GM21737 (cell line): ENCODE data around the gene SLC29A1.

ENCODE experiments used
- ATAC-seq: cut with Tn5 transposase; IDR thresholded peaks from one replicate; pipeline ENCODE4 v1.9.1; 2021; ENCODE audit warnings: mild to moderate bottlenecking, moderate library complexity; ENCODE audit not compliant: unreplicated experiment

The SLC29A1 gene

DNA sequence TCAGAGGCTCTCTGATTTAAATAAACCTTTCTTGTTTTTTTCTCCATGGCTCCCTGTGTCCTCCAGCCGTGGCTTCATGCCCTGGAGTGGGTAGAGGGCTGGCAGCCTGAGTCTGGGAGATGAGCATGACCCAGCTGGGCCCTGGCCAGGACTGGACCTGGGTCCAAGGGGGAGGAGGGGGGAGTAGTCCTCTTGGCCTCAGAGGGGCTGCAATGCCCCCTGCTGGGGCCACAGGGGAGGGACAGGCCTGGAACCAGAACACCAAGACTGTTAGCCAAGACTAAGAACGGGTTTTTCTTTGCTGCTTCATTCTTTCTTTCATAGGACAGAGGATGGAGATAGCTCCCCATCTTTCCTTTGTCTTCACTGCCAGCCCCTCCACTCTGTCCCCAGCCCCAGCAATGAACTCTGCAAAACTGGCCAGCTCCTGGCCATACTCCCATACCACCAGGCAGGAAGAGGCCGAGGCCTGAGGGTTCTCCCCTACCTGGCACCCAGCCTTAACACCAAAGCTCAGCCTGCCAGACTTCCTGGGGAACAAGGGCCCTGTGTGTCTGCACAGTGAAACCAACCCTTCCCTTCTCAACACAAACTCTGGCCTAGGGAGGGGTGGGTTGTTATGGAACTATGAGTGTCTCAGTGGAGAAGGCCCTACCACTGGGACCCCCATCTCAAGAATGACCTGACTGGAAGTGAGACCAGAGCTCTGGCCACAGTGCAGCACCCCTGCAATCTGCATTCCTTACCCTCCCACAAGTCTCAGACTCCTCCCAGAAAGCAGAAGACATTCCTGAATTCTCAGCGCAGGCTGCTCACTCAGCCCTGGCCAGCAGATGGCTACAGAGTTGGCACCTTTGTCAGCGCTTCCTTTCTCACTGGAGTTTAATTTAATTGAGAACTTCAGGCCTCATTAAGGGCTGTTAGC, 11.0 kb downstream of the SLC29A1 start:
- no peak for ATAC-seq

GRCh38 chr6:44235269-44235668, 11.9 kb downstream of the SLC29A1 start:
- ATAC-seq, result no peak

DNA sequence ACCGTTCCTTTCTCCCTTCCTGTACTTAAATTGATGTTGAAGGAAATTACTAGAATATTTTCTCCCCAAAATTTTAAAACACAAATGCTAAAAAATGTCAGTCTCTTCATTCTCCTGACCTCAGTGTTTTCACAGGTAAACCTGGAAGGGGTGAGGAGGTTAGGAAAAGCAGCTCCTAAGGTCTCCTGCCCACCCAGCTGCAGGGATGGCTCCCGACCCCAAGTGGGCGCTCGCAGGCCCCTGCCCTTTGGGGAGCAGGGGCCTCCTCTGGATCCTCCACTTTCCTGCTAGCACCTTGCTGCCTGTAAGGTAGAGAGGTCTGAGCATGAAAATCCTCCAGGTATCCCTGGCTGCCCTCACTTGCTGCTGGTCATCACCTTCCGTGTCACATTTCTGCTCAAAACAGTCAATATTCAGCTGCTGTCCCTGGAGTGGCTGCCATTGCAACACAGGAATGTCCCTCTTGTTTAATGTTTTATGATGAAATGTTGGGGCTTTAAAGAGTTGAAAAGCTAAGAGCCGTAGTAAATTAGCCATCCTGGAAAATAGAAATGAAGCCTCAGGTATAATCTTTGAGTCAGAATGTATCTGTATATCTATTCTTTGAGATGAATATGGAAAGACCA, 12.6 kb downstream of the SLC29A1 start:
- ATAC-seq, result no peak

GRCh38 chr6:44237021-44237812, 13.8 kb downstream of the SLC29A1 start:
- peak; percentile 43 for ATAC-seq

DNA sequence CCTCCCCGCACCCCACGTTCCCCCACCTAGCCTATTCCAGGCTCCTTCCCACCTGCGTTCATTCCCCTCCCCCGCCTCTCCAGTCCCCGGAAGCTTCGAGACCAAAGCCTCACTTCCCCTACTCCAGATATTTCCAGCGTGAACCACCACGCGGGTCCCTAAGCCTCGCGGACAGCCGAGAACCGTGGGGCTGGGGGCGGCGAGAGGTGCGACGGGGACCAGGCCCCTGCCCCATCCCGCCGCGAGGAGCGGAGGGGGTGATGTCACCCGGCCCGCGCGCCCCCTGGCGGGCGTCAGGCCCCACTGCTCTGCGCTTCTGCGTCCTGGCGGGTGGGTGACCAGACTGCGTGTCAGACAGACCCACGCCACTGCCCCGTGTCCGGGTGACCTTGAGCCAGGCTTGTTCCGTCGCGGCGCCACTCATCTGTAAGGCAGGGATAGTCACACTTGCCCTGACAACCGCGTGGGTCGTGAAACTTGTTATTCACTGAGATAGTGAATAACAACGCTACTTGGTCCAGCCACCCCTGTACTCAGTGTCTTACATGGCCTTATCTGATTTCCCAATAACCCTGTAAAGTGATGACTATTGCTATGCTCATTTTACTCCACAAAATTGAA, 14.5 kb downstream of the SLC29A1 start:
- peak; percentile 76 for ATAC-seq

- no peak for ATAC-seq
These were observed 15.4 kb downstream of the SLC29A1 start for GRCh38 chr6:44238687-44239350.

DNA sequence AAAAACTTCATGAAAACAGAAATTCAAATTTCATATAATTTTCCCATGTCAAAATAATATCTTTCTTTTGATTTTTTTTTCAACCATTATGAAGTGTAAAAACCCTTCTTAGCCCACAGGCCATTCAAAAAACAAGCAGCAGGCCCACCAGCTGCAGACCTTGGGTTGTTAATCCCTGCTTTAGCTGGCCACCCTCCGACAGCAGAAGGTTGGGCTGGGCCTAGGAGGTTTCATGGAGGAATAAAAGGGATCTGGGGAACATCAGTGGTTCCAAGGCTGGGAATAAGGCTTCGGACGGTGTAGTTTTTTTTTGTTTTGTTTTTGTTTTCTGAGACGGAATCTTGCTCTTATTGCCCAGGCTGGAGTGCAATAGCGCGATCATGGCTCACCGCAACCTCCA, 19.9 kb downstream of the SLC29A1 start:
- no peak for ATAC-seq

- no peak for ATAC-seq
These were observed 22.1 kb downstream of the SLC29A1 start for GRCh38 chr6:44245391-44245911.

DNA sequence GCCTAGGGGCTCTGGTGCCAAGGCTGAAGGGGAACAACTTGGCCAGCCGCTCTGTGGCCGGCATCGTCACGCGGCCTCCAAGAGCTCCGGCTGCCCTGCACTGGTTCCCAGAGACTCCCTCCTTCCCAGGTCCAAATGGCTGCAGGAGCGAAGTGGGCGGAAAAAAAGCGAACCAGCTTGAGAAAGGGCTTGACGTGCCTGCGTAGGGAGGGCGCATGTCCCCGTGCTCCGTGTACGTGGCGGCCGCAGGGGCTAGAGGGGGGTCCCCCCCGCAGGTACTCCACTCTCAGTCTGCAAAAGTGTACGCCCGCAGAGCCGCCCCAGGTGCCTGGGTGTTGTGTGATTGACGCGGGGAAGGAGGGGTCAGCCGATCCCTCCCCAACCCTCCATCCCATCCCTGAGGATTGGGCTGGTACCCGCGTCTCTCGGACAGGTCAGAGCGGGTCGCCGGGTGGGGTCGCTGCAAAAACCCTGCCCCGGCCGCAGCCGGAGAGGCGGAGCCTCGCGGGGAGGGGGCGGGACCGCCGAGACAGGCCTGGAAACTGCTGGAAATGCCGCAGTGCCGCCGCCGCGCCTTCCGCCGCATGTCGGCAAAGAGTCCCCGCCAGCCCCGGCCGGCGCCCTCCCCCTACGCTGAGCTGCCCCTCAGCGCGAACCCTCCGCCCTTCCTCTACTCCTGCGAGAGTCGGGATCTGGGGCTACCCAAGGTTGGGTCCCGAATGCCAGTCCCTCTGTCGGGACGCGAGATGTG, 22.7 kb downstream of the SLC29A1 start:
- ATAC-seq, result peak; percentile 48

DNA sequence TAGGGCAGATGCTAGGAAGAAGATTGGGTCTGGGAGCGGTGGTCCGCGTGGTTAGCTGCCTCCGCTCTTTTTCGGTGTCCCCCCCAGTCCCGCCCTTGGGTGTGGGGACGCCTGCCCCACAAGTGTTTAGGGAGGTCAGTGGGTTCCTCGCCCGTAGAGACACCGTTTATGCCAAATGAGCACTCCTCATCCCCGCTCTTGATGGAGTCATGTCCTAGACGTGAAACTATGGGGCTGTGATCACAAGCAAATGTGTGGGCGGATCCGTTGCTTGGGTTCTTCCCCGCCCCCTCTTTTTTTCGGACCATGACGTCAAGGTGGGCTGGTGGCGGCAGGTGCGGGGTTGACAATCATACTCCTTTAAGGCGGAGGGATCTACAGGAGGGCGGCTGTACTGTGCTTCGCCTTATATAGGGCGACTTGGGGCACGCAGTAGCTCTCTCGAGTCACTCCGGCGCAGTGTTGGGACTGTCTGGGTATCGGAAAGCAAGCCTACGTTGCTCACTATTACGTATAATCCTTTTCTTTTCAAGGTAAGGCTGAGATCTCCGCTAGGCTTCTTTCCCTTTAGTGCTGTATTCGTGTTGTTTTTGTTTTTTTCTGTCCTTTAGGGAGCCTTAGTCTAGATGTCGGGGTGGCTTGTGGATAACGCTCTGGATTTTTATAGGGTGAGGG, 23.4 kb downstream of the SLC29A1 start, which contains the start of gene HSP90AB1:
Gene HSP90AB1 (plus strand): TSS at position 439 of the 675 bp plus-strand sequence. CDS start 1,529 bp downstream, outside the sequence.
- peak; percentile 56 for ATAC-seq

GRCh38 chr6:44247338-44248302, 24.2 kb downstream of the SLC29A1 start:
- peak; percentile 30 for ATAC-seq

- ATAC-seq, result no peak
These were observed 25.2 kb downstream of the SLC29A1 start for GRCh38 chr6:44248579-44248978.

- no peak for ATAC-seq
These were observed 25.8 kb downstream of the SLC29A1 start for GRCh38 chr6:44249082-44249748.

- ATAC-seq, result no peak
These were observed 26.8 kb downstream of the SLC29A1 start for GRCh38 chr6:44250067-44250717.

DNA sequence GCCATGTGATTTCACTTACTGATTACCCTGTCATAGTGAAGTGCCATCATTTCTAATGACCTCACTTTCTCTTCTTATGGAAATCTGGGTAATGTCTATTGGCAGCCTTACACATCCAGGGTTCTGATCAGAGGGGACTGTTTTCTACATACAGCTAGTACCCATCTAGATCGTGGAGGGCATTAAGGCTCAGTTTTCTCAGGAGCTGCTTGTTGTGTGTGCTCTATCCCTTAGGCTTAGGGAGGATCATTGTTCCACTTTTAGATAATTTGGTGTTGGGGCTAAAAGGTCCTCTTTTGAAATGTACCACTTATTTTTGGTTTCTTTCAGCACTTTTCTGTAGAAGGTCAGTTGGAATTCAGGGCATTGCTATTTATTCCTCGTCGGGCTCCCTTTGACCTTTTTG, 27.3 kb downstream of the SLC29A1 start:
- ATAC-seq, result no peak
